ENCODE results near the gene DLGAP4.

DNA sequence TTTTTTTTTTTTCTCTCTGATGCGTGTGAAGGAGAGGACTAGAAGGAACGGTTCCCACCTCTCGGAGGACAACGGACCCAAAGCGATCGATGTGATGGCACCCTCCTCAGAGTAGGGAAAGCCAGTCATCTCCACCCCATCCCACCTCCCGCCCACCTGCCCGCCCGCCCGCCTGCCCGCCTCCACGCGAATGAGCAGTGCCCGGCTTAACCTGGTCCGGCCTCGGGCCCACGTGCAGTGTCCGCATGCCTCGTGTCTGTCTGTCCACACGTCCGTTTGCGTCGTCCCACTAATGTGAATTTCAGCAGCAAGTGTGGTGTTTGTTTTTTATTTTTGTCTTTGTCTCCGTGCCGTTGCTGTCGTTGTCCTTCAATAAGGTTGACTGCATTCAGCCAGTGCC, 193.1 kb downstream of the DLGAP4 start:
- TF ChIP-seq POLR2A (IDR thresholded peaks at IDR 0.05; ENCODE audit: low read depth, low read length) (no peak), POLR2AphosphoS5 (IDR thresholded peaks at IDR 0.05; ENCODE audit: low read depth, low read length) (no peak), TAF1 (IDR thresholded peaks at IDR 0.05; ENCODE audit: borderline replicate concordance, low read depth, low read length) (no peak)
